ENCODE measurements around the gene IL10RA. TPM values are rescaled to one million over a fixed set of nuclear protein-coding genes. Genes with fewer than 3 reads are reported as not detected.

IL10RA gene
- total and polyA plus RNA-seq, 4 donors, result 2.3 to 11.6 (median 9.2) TPM

DNA sequence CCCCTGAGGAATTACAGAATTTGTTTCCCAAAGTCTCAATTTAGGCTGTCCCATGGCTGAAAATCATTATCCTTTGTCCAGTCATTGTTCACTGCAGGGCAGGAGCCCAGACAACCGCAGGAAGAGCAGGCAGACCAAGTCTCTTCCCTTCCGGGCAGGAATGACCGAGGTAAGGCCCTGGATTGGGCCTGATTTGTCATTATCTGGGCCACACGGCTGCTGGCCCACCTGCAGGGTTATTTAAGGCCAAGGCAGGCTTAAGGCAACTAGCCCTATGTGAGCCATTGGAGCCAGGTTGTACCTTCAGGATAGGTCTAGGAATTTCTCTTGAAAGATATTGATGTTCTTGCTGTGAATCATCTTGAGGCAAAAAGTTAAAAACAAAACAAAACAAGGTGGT lies 9.7 kb upstream of the IL10RA start:
- Histone ChIP-seq H3K4me1 (ENCODE audit: control insufficient read depth in 4 of 4, insufficient read depth in 4 of 4, low read length in 3 of 4) (peaks cover 0 to 3% (median 0%) of the 10 kb centered on the region in 4 donors), H3K36me3 (ENCODE audit: control insufficient read depth in 4 of 4, insufficient read depth in 3 of 4, low read depth in 1 of 4, low read length in 3 of 4) (no peaks in the 10 kb centered on the region), H3K4me3 (ENCODE audit: low read depth in 1 of 3, low read length in 3 of 3) (no peak overlapping the region), H3K27me3 (ENCODE audit: control insufficient read depth in 4 of 4, insufficient read depth in 4 of 4, low read length in 3 of 4) (peaks cover 0 to 3% (median 0%) of the 10 kb centered on the region in 4 donors), H3K9ac (ENCODE audit: low read depth in 1 of 2, low read length in 2 of 2) (no peak overlapping the region), H3K27ac (ENCODE audit: low read depth in 1 of 2, low read length in 2 of 2) (no peak overlapping the region), H3K9me3 (ENCODE audit: control insufficient read depth in 4 of 4, low read length in 3 of 4) (no peaks in the 10 kb centered on the region)
- DNase-seq (ENCODE audit: low spot score), result no peak
- TF ChIP-seq REST (IDR thresholded peaks at IDR 0.05) (no peak), GABPA (IDR thresholded peaks at IDR 0.05 in 1 of 2, conservative IDR thresholded peaks at IDR 0.05 in 1 of 2) (no peak), FOXA1 (IDR thresholded peaks at IDR 0.05) (no peak), NR2F2 (IDR thresholded peaks at IDR 0.05) (no peak), HNF4A (conservative IDR thresholded peaks at IDR 0.05) (no peak), YY1 (IDR thresholded peaks at IDR 0.05) (no peak), CTCF (IDR thresholded peaks at IDR 0.05; ENCODE audit: low read depth, low read length, missing input control) (no peak), RAD21 (IDR thresholded peaks at IDR 0.05) (no peak), ZBTB33 (IDR thresholded peaks at IDR 0.05) (no peak), FOXA2 (IDR thresholded peaks at IDR 0.05) (no peak), SP1 (IDR thresholded peaks at IDR 0.05) (no peak)
- 89% methylated on average over 4 of the region's 4 CpGs for WGBS

- Histone ChIP-seq H3K27me3 (ENCODE audit: control insufficient read depth in 4 of 4, insufficient read depth in 4 of 4, low read length in 3 of 4) (peaks cover 0 to 6% (median 0%) of the 10 kb centered on the region in 4 donors), H3K4me3 (ENCODE audit: low read depth in 1 of 3, low read length in 3 of 3) (no peak overlapping the region), H3K27ac (ENCODE audit: low read depth in 1 of 2, low read length in 2 of 2) (no peak overlapping the region), H3K4me1 (ENCODE audit: control insufficient read depth in 4 of 4, insufficient read depth in 4 of 4, low read length in 3 of 4) (peaks cover 0 to 3% (median 0%) of the 10 kb centered on the region in 4 donors), H3K36me3 (ENCODE audit: control insufficient read depth in 4 of 4, insufficient read depth in 3 of 4, low read depth in 1 of 4, low read length in 3 of 4) (no peaks in the 10 kb centered on the region), H3K9ac (ENCODE audit: low read depth in 1 of 2, low read length in 2 of 2) (no peak overlapping the region), H3K9me3 (ENCODE audit: control insufficient read depth in 4 of 4, low read length in 3 of 4) (no peaks in the 10 kb centered on the region)
- WGBS, result 77% methylated on average over 5 of the region's 5 CpGs
- TF ChIP-seq JUND (IDR thresholded peaks at IDR 0.05), result no peak
- no peak for TF ChIP-seq YY1 (IDR thresholded peaks at IDR 0.05)
- TF ChIP-seq GABPA (IDR thresholded peaks at IDR 0.05 in 1 of 2, conservative IDR thresholded peaks at IDR 0.05 in 1 of 2), result no peak
- TF ChIP-seq EGR1 (IDR thresholded peaks at IDR 0.05; ENCODE audit: low read depth in 2 of 2), result no peak
- TF ChIP-seq RAD21 (IDR thresholded peaks at IDR 0.05), result no peak
- no peak for TF ChIP-seq RXRA (IDR thresholded peaks at IDR 0.05)
- TF ChIP-seq ATF3 (IDR thresholded peaks at IDR 0.05), result no peak
- no peak for TF ChIP-seq MAX (IDR thresholded peaks at IDR 0.05)
- no peak for TF ChIP-seq ZBTB33 (IDR thresholded peaks at IDR 0.05)
- TF ChIP-seq REST (IDR thresholded peaks at IDR 0.05), result no peak
- no peak for TF ChIP-seq NR2F2 (IDR thresholded peaks at IDR 0.05)
- no peak for TF ChIP-seq HNF4A (conservative IDR thresholded peaks at IDR 0.05)
- TF ChIP-seq TAF1 (conservative IDR thresholded peaks at IDR 0.05), result no peak
- TF ChIP-seq HNF4G (IDR thresholded peaks at IDR 0.05), result no peak
- no peak for DNase-seq (ENCODE audit: low spot score)
Measured at GRCh38 chr11:117977029-117977428, 9.2 kb upstream of the IL10RA start.

Data from liver (tissue), 9 donors.